Ascending aorta (tissue), 2 donors: ENCODE measurements around the gene FBLN5. TPM values are rescaled to one million over a fixed set of nuclear protein-coding genes. Genes with fewer than 3 reads are reported as not detected.
A peak's percentile ranks its signal among the peaks of the same experiment; 100 is the strongest.

Source experiments
- DNase-seq, 2 donors: peaks; one replicate each; pipeline ENCODE4 v3.0.0-alpha.2; 2019; ENCODE audit warnings: low spot score in 2 of 2
- H3K27ac ChIP-seq, 2 donors: fragments of 200-600 bp; sonication (generic); one replicate each; pipeline ENCODE4 v1.5.1; 2016 to 2017; ENCODE audit warnings: mild to moderate bottlenecking in 1 of 2
- H3K27me3 ChIP-seq: fragments of 200-600 bp; sonication (generic); one replicate; pipeline ENCODE4 v1.5.1; 2017
- H3K36me3 ChIP-seq, 2 donors: fragments of 200-600 bp; sonication (generic); one replicate each; pipeline ENCODE4 v1.5.1; 2016
- H3K4me1 ChIP-seq, 2 donors: fragments of 200-600 bp; sonication (generic); one replicate each; pipeline ENCODE4 v1.5.1; 2016 to 2017; ENCODE audit warnings: mild to moderate bottlenecking in 1 of 2
- H3K4me3 ChIP-seq, 2 donors: fragments of 200-600 bp; sonication (generic); one replicate each; pipeline ENCODE4 v1.5.1; 2016 to 2017; ENCODE audit warnings: mild to moderate bottlenecking in 1 of 2
- H3K9me3 ChIP-seq, 2 donors: fragments of 200-600 bp; sonication (generic); one replicate each; pipeline ENCODE4 v1.5.1; 2016
- CTCF ChIP-seq, 3 experiments: fragments of 200-600 bp in 2 of 3; fragments of 450-650 bp in 1 of 3; sonication (generic) in 2 of 3; IDR thresholded peaks; one replicate each; pipeline ENCODE4 v1.5.1; 2016 to 2019; ENCODE audit warnings: antibody characterized with exemption in 3 of 3, mild to moderate bottlenecking in 1 of 3, moderate library complexity in 1 of 3
- intact Hi-C: fragments of 100-400 bp; cut with DNase I; formaldehyde crosslinking; loops from one replicate; pipeline ENCODE4 v1.15.1; 2023
- total RNA-seq: library from RNA; depleted of rRNA; stranded (reverse); fragments of >200 nt; gene quantifications from one replicate; pipeline ENCODE4 v1.1.0, GENCODE V29; 2016

Gene FBLN5
- total RNA-seq, 1 donor from 2014 or later = 280 TPM

DNA sequence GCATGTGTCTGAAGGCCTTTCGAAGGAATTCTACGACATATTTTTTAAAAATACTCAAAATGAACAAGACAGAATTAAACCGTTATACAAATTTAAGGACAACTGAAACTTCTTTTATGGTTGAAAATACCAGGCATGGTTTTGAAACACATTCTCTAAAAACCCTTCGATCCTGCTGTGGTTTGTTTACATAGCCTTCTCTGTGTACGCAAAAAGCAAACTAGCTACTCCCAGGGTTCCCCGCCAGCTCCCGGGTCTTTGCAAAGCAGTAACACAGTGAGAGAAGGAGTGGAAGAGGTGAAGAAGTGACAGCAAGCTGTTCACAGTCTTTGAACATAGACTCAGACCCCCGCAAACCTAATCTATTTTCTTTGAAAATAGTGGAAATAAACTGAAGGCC is 77.9 kb downstream of the FBLN5 start:
- peaks cover 13 to 23% of the 10 kb centered on the region in 2 donors for H3K4me1 ChIP-seq
- H3K9me3 ChIP-seq = no peaks in the 10 kb centered on the region
- peaks cover 47 to 51% of the 10 kb centered on the region in 2 donors for H3K36me3 ChIP-seq
- intact Hi-C loops = no loop called here
- H3K27me3 ChIP-seq = no peaks in the 10 kb centered on the region
- no peak overlapping the region for H3K27ac ChIP-seq
- DNase-seq = no peak
- TF ChIP-seq CTCF (IDR thresholded peaks at IDR 0.05) = no peak
- no peak overlapping the region for H3K4me3 ChIP-seq

- Histone ChIP-seq H3K27me3 (no peaks in the 10 kb centered on the region), H3K36me3 (peaks cover 34 to 45% of the 10 kb centered on the region in 2 donors), H3K9me3 (no peaks in the 10 kb centered on the region), H3K4me1 (peaks cover 7 to 14% of the 10 kb centered on the region in 2 donors), H3K27ac (peak within 1 kb of the TSS; percentile 22 to 40), H3K4me3 (no peak within 1 kb of the TSS)
- TF ChIP-seq CTCF (IDR thresholded peaks at IDR 0.05) = no peak
- intact Hi-C loops = no loop called here
- no peak for DNase-seq
Observed at GRCh38 chr14:91867316-91867988, 80.0 kb downstream of the FBLN5 start, which contains the start of gene TC2N. Gene TC2N (minus strand): TSS chr14:91867536. CDS start chr14:91813769, 53,767 bp downstream.

GRCh38 chr14:91866511-91867295 is 80.8 kb downstream of the FBLN5 start:
- H3K36me3 ChIP-seq = peaks cover 34 to 45% of the 10 kb centered on the region in 2 donors
- H3K4me1 ChIP-seq = peaks cover under 1 to 6% of the 10 kb centered on the region in 2 donors
- no peak for DNase-seq
- H3K4me3 ChIP-seq = no peak overlapping the region
- intact Hi-C loops = no loop called here
- no peak for TF ChIP-seq CTCF (IDR thresholded peaks at IDR 0.05)
- H3K27ac ChIP-seq = peak overlapping the region; percentile 22 to 40
- H3K9me3 ChIP-seq = no peaks in the 10 kb centered on the region
- no peaks in the 10 kb centered on the region for H3K27me3 ChIP-seq

DNA sequence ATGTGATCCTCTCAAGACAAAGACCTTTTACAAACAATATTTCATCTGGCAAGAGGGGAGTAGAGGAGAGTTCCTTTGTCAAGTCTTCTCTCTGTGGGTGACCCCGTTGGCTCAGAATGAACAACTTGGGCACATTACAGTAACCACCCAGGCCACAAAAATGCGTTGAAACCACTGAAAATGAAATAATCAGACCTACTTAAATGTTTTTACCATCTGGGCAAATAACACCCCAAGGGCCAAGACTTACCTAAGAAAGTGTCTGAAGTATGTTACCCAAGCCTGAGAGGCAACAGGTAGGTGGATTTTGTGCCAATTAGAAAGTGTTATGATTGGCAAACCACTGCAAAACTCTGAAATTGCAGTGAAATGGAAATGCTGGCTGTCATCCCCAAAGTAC is 81.4 kb downstream of the FBLN5 start:
- DNase-seq = no peak
- Histone ChIP-seq H3K9me3 (no peaks in the 10 kb centered on the region), H3K4me3 (no peak overlapping the region), H3K27ac (peak overlapping the region; percentile 22 to 29), H3K4me1 (peaks cover 0 to 3% of the 10 kb centered on the region in 2 donors), H3K27me3 (no peaks in the 10 kb centered on the region), H3K36me3 (peaks cover 31 to 45% of the 10 kb centered on the region in 2 donors)
- no peak for TF ChIP-seq CTCF (IDR thresholded peaks at IDR 0.05)
- intact Hi-C loops = no loop called here

GRCh38 chr14:91862417-91862816 is 85.1 kb downstream of the FBLN5 start:
- Histone ChIP-seq H3K36me3 (peaks cover 0 to 12% of the 10 kb centered on the region in 2 donors), H3K27ac (no peak overlapping the region), H3K4me3 (no peak overlapping the region), H3K9me3 (no peaks in the 10 kb centered on the region), H3K27me3 (no peaks in the 10 kb centered on the region), H3K4me1 (peaks cover 0 to 9% of the 10 kb centered on the region in 2 donors)
- DNase-seq = no peak
- intact Hi-C loops = no loop called here
- TF ChIP-seq CTCF (IDR thresholded peaks at IDR 0.05) = no peak
